Upper lobe of left lung (tissue), 6 donors: ENCODE measurements around the gene EYS. TPM values are rescaled to one million over a fixed set of nuclear protein-coding genes. Genes with fewer than 3 reads are reported as not detected.

Experiments
- ATAC-seq, 2 donors: fragments of 200-7000 bp; cut with Tn5 transposase; one replicate each; pipeline ENCODE4 v1.9.1; 2022; ENCODE audit warnings: mild to moderate bottlenecking in 2 of 2, moderate library complexity in 2 of 2; ENCODE audit not compliant: low FRiP score in 2 of 2
- DNase-seq, 2 donors: peaks; one replicate each; pipeline ENCODE4 v3.0.0-alpha.2; 2019 to 2020
- H3K27ac ChIP-seq, 4 donors: fragments of 200-600 bp; sonication (generic); one replicate each; pipeline ENCODE4 v1.5.1; 2016 to 2019
- H3K27me3 ChIP-seq, 4 donors: fragments of 200-600 bp; sonication (generic); one replicate each; pipeline ENCODE4 v1.5.1; 2017 to 2019
- H3K36me3 ChIP-seq, 4 donors: fragments of 200-600 bp; sonication (generic); one replicate each; pipeline ENCODE4 v1.5.1; 2016 to 2019
- H3K4me1 ChIP-seq, 4 donors: fragments of 200-600 bp; sonication (generic); one replicate each; pipeline ENCODE4 v1.5.1; 2018 to 2019
- H3K4me3 ChIP-seq, 4 donors: fragments of 200-600 bp; sonication (generic); one replicate each; pipeline ENCODE4 v1.5.1; 2017 to 2019; ENCODE audit warnings: mild to moderate bottlenecking in 2 of 4, moderate library complexity in 1 of 4
- H3K9me3 ChIP-seq, 4 donors: fragments of 200-600 bp; sonication (generic); one replicate each; pipeline ENCODE4 v1.5.1; 2018 to 2019
- CTCF ChIP-seq, 6 experiments: fragments of 450-650 bp in 4 of 6; fragments of 200-600 bp in 2 of 6; sonication (generic) in 2 of 6; IDR thresholded peaks; one replicate each; pipeline ENCODE4 v1.5.1; 2016 to 2019; ENCODE audit warnings: antibody characterized with exemption in 6 of 6
- EP300 ChIP-seq, 4 donors: sonication (generic); formaldehyde crosslinking; IDR thresholded peaks; one replicate each; pipeline ENCODE4 v1.5.1; 2017; ENCODE audit warnings: antibody characterized with exemption in 4 of 4, control low read depth in 2 of 4
- POLR2A ChIP-seq, 4 donors: fragments of 450-650 bp; IDR thresholded peaks; one replicate each; pipeline ENCODE4 v1.5.1; 2016 to 2017; ENCODE audit warnings: antibody characterized with exemption in 4 of 4, mild to moderate bottlenecking in 2 of 4
- POLR2AphosphoS5 ChIP-seq, 2 donors: sonication (generic); formaldehyde crosslinking; IDR thresholded peaks; one replicate each; pipeline ENCODE4 v1.5.1; 2017; ENCODE audit warnings: antibody characterized with exemption in 2 of 2
- WGBS, 2 donors: methylation state at CpG; one replicate each; pipeline ENCODE4 v1.1.5; 2017 to 2018; 5-methylcytosine and 5-hydroxymethylcytosine counted together
- total RNA-seq, 6 donors: library from RNA; depleted of rRNA in 4 of 6; stranded (reverse); fragments of >200 nt in 4 of 6; gene quantifications; one replicate each; pipeline versions ENCODE4 v1.1.0 to v1.2.1, GENCODE V29; 2016 to 2021
- donor health status: DM: no; HTN: no; CAD: no; lungs with moderate emphysema.
- donor health status: DM: no; HTN: yes; CAD: no; lungs with severe emphysema.

Gene EYS
- total RNA-seq, 6 donors from 2014 or later, result under 0.01 to 0.46 (median 0.28) TPM; not detected in 2

DNA sequence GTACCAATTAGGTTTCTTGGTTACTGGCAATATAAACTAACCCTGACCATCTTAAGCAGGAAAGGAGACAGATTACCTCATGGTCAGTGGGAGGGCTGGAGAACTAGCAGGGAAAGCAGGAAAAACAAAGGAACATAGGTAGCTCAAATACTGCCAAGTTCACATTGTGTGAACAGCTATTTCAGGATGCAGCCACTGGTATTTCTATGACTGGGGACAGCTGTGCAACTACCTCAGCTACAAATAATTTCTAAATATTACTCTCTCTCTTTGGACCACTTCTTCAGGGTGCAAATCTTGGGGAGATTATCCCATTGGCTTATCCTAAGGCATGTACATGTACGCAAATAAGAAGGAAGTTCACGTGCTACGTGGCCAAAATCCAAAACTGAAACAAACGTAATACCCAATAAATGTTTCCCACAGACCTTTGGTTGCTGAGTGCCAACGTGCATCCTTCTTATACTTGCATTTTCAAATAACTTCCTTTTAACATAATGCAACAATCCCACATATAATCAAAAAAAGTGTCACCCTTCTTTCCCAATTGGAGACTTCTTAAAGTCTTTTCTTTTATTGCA, 1890.5 kb downstream of the EYS start:
- Histone ChIP-seq H3K4me1 (no peaks in the 10 kb centered on the region), H3K4me3 (no peak overlapping the region), H3K36me3 (no peaks in the 10 kb centered on the region), H3K27me3 (no peaks in the 10 kb centered on the region), H3K27ac (no peak overlapping the region), H3K9me3 (no peaks in the 10 kb centered on the region)
- ATAC-seq (no peak), DNase-seq (no peak)
- no peak for TF ChIP-seq POLR2AphosphoS5 (IDR thresholded peaks at IDR 0.05)
- no peak for TF ChIP-seq CTCF (IDR thresholded peaks at IDR 0.05)
- no peak for TF ChIP-seq POLR2A (IDR thresholded peaks at IDR 0.05)
- TF ChIP-seq EP300 (IDR thresholded peaks at IDR 0.05), result no peak
- 49 to 58% methylated on average over 5 of the region's 5 CpGs for WGBS, 2 donors

DNA sequence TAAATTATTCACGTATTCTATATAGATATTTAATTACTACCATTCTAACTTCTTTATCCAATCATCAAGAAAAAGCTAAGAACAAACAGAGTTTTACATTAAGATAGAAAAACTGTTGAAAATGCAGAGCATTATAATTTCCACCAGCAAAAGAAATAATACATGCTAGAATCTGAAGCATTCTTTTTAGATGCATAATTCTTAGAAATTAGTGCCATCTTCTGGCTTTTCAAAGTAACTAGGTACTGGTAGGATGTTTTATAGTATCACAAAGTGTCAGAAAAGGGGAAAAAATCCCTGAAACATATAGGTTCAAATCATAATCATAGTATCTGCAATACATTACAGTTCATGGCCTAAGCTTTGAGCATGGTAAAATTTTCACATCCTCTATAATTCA, 1892.6 kb downstream of the EYS start:
- no peak overlapping the region for H3K27ac ChIP-seq
- TF ChIP-seq POLR2A (IDR thresholded peaks at IDR 0.05) (no peak), CTCF (IDR thresholded peaks at IDR 0.05) (no peak), POLR2AphosphoS5 (IDR thresholded peaks at IDR 0.05) (no peak), EP300 (IDR thresholded peaks at IDR 0.05) (no peak)
- 87 to 93% methylated on average over 1 of the region's 1 CpG for WGBS, 2 donors
- no peaks in the 10 kb centered on the region for H3K36me3 ChIP-seq
- H3K27me3 ChIP-seq, result no peaks in the 10 kb centered on the region
- no peaks in the 10 kb centered on the region for H3K4me1 ChIP-seq
- ATAC-seq, result no peak
- no peak for DNase-seq
- H3K4me3 ChIP-seq, result no peak overlapping the region
- no peaks in the 10 kb centered on the region for H3K9me3 ChIP-seq

- TF ChIP-seq EP300 (IDR thresholded peaks at IDR 0.05), result no peak
- no peak for TF ChIP-seq POLR2AphosphoS5 (IDR thresholded peaks at IDR 0.05)
- TF ChIP-seq POLR2A (IDR thresholded peaks at IDR 0.05), result no peak
- WGBS, 2 donors, result 73 to 79% methylated on average over 5 of the region's 5 CpGs
- DNase-seq (no peak), ATAC-seq (no peak)
- no peaks in the 10 kb centered on the region for H3K9me3 ChIP-seq
- H3K4me3 ChIP-seq, result no peak overlapping the region
- no peak overlapping the region for H3K27ac ChIP-seq
- H3K36me3 ChIP-seq, result no peaks in the 10 kb centered on the region
- no peaks in the 10 kb centered on the region for H3K27me3 ChIP-seq
- H3K4me1 ChIP-seq, result no peaks in the 10 kb centered on the region
These were observed 1893.4 kb downstream of the EYS start for GRCh38 chr6:63813566-63814120.

GRCh38 chr6:63808576-63808975, 1898.5 kb downstream of the EYS start:
- H3K9me3 ChIP-seq, result no peaks in the 10 kb centered on the region
- no peaks in the 10 kb centered on the region for H3K27me3 ChIP-seq
- DNase-seq (no peak), ATAC-seq (no peak)
- 49 to 91% methylated on average over 2 of the region's 2 CpGs for WGBS, 2 donors
- H3K4me1 ChIP-seq, result peaks cover 6 to 17% (median 14%) of the 10 kb centered on the region in 4 donors
- no peak overlapping the region for H3K4me3 ChIP-seq
- H3K27ac ChIP-seq, result no peak overlapping the region
- no peaks in the 10 kb centered on the region for H3K36me3 ChIP-seq
- TF ChIP-seq POLR2AphosphoS5 (IDR thresholded peaks at IDR 0.05) (no peak), POLR2A (IDR thresholded peaks at IDR 0.05) (no peak), EP300 (IDR thresholded peaks at IDR 0.05) (no peak), CTCF (IDR thresholded peaks at IDR 0.05) (no peak)

GRCh38 chr6:63807056-63807455, 1900.0 kb downstream of the EYS start:
- Histone ChIP-seq H3K4me1 (peaks cover 6 to 17% (median 14%) of the 10 kb centered on the region in 4 donors), H3K27ac (peak overlapping the region; percentile 62 to 85 (median 72)), H3K4me3 (no peak overlapping the region), H3K9me3 (no peaks in the 10 kb centered on the region), H3K27me3 (no peaks in the 10 kb centered on the region), H3K36me3 (no peaks in the 10 kb centered on the region)
- WGBS, 2 donors, result 56 to 64% methylated on average over 2 of the region's 2 CpGs
- TF ChIP-seq POLR2AphosphoS5 (IDR thresholded peaks at IDR 0.05) (no peak), POLR2A (IDR thresholded peaks at IDR 0.05) (no peak), CTCF (IDR thresholded peaks at IDR 0.05) (no peak), EP300 (IDR thresholded peaks at IDR 0.05) (no peak)
- DNase-seq (no peak), ATAC-seq (no peak)
